HEK293 (cell line): ENCODE measurements around the gene RPE65.

Experiments
- CTCF ChIA-PET: fragments of 350-600 bp; formaldehyde crosslinking; extraction: SDS; loops from one replicate; lab custom pipeline; 2021; ENCODE audit warnings: antibody characterized with exemption; lab: Yijun Ruan, JAX
- POLR2A ChIA-PET: fragments of 300-600 bp; formaldehyde crosslinking; extraction: SDS; loops from one replicate; lab custom pipeline; 2020; ENCODE audit warnings: antibody characterized with exemption, inconsistent platforms; lab: Yijun Ruan, JAX
- H3K27ac ChIP-seq: fragments of 200-500 bp; sonication (Bioruptor generic); 2 replicates; pipeline ENCODE4 v1.5.1; 2014; ENCODE audit warnings: low read depth, low read length, control low read depth, inconsistent platforms; ENCODE audit errors: extremely low read depth
- H3K36me3 ChIP-seq, 2 experiments: fragments of 200-500 bp in 1 of 2; sonication (Bioruptor generic) in 1 of 2; 1 replicate in 1 of 2; 2 replicates in 1 of 2; pipeline ENCODE4 v1.5.1; 2014 to 2017; ENCODE audit warnings: inconsistent platforms in 2 of 2, low read length in 2 of 2; ENCODE audit not compliant: control insufficient read depth in 2 of 2, insufficient read depth in 1 of 2
- H3K4me1 ChIP-seq: fragments of 200-500 bp; sonication (Bioruptor generic); 2 replicates; pipeline ENCODE4 v1.5.1; 2014; ENCODE audit warnings: mild to moderate bottlenecking, low read length, inconsistent platforms; ENCODE audit not compliant: control insufficient read depth, insufficient read depth
- H3K4me3 ChIP-seq: 2 replicates; pipeline ENCODE4 v1.5.1; 2011; ENCODE audit warnings: low read depth, mild to moderate bottlenecking, control low read depth, low read length, moderate library complexity
- H3K9me3 ChIP-seq: fragments of 200-500 bp; sonication (Bioruptor generic); 2 replicates; pipeline ENCODE4 v1.5.1; 2014; ENCODE audit warnings: low read depth, low read length, inconsistent platforms; ENCODE audit not compliant: control insufficient read depth, insufficient read depth
- HOXA7 ChIP-seq: sonication (generic); formaldehyde crosslinking; IDR thresholded peaks from 2 replicates; pipeline ENCODE4 v1.8.1; 2022; ENCODE audit warnings: missing genetic modification reagents, borderline replicate concordance
- IKZF3 ChIP-seq: fragments of 450-650 bp; IDR thresholded peaks from 2 replicates; pipeline ENCODE4 v1.5.0; 2018; ENCODE audit warnings: missing biosample characterization, mild to moderate bottlenecking, missing genetic modification characterization, moderate library complexity
- INSM2 ChIP-seq: fragments of 450-650 bp; formaldehyde crosslinking; IDR thresholded peaks from 2 replicates; pipeline ENCODE4 v1.5.1; 2016; ENCODE audit warnings: missing biosample characterization, missing genetic modification characterization
- PBX3 ChIP-seq: sonication (generic); formaldehyde crosslinking; IDR thresholded peaks from 2 replicates; pipeline ENCODE4 v1.8.1; 2022; ENCODE audit warnings: mild to moderate bottlenecking, moderate library complexity, missing genetic modification reagents
- SP2 ChIP-seq: fragments of 450-650 bp; formaldehyde crosslinking; IDR thresholded peaks from 2 replicates; pipeline ENCODE4 v1.5.1; 2016; ENCODE audit warnings: missing biosample characterization, missing genetic modification characterization
- ZFP69B ChIP-seq: fragments of 450-650 bp; formaldehyde crosslinking; IDR thresholded peaks from 2 replicates; pipeline ENCODE4 v1.5.1; 2016; ENCODE audit warnings: missing biosample characterization, missing genetic modification characterization
- ZNF114 ChIP-seq: fragments of 450-650 bp; formaldehyde crosslinking; IDR thresholded peaks from 2 replicates; pipeline ENCODE4 v1.5.0; 2017; ENCODE audit warnings: missing biosample characterization, missing genetic modification characterization
- ZNF146 ChIP-seq: fragments of 450-650 bp; formaldehyde crosslinking; IDR thresholded peaks from 2 replicates; pipeline ENCODE4 v1.5.1; 2016; ENCODE audit warnings: missing biosample characterization, missing genetic modification characterization
- ZNF202 ChIP-seq: fragments of 450-650 bp; formaldehyde crosslinking; IDR thresholded peaks from 2 replicates; pipeline ENCODE4 v1.5.1; 2016; ENCODE audit warnings: missing biosample characterization, missing genetic modification characterization, borderline replicate concordance
- ZNF23 ChIP-seq: fragments of 450-650 bp; formaldehyde crosslinking; IDR thresholded peaks from 2 replicates; pipeline ENCODE4 v1.5.1; 2016; ENCODE audit warnings: missing biosample characterization, missing genetic modification characterization, borderline replicate concordance
- ZNF266 ChIP-seq: fragments of 450-650 bp; formaldehyde crosslinking; IDR thresholded peaks from 2 replicates; pipeline ENCODE4 v1.5.1; 2016; ENCODE audit warnings: missing biosample characterization, missing genetic modification characterization, low read depth
- ZNF280C ChIP-seq: fragments of 450-650 bp; formaldehyde crosslinking; IDR thresholded peaks from 2 replicates; pipeline ENCODE4 v1.5.1; 2016; ENCODE audit warnings: missing biosample characterization, missing genetic modification characterization
- ZNF398 ChIP-seq: fragments of 450-650 bp; formaldehyde crosslinking; IDR thresholded peaks from 2 replicates; pipeline ENCODE4 v1.5.1; 2017; ENCODE audit warnings: missing biosample characterization, missing genetic modification characterization
- ZNF416 ChIP-seq: fragments of 450-650 bp; formaldehyde crosslinking; IDR thresholded peaks from 2 replicates; pipeline ENCODE4 v1.5.1; 2016; ENCODE audit warnings: missing biosample characterization, missing genetic modification characterization
- ZNF558 ChIP-seq: fragments of 450-650 bp; formaldehyde crosslinking; IDR thresholded peaks from 2 replicates; pipeline ENCODE4 v1.5.1; 2016; ENCODE audit warnings: missing biosample characterization, missing genetic modification characterization
- ZNF610 ChIP-seq: fragments of 450-650 bp; formaldehyde crosslinking; IDR thresholded peaks from 2 replicates; pipeline ENCODE4 v1.5.1; 2016; ENCODE audit warnings: missing biosample characterization, missing genetic modification characterization, borderline replicate concordance
- ZNF623 ChIP-seq: fragments of 450-650 bp; formaldehyde crosslinking; IDR thresholded peaks from 2 replicates; pipeline ENCODE4 v1.5.1; 2016; ENCODE audit warnings: missing biosample characterization, missing genetic modification characterization
- ZNF830 ChIP-seq: fragments of 450-650 bp; IDR thresholded peaks from 2 replicates; pipeline ENCODE4 v1.5.0; 2018; ENCODE audit warnings: missing biosample characterization, missing genetic modification characterization, low read depth, mild to moderate bottlenecking, moderate library complexity

The RPE65 gene

GRCh38 chr1:68384321-68384813 lies 65.4 kb downstream of the RPE65 start (continued):
- no peak for TF ChIP-seq ZNF23

GRCh38 chr1:68383092-68383491 lies 66.7 kb downstream of the RPE65 start:
- Histone ChIP-seq H3K9me3 (no peaks in the 10 kb centered on the region), H3K4me1 (no peaks in the 10 kb centered on the region; the same call in 1 of the 2 replicates), H3K36me3 (no peaks in the 10 kb centered on the region), H3K27ac (no peak overlapping the region), H3K4me3 (no peak overlapping the region)
- POLR2A ChIA-PET: no interaction called here
- CTCF ChIA-PET: interaction anchor here (0.7 to 1.8 kb wide), 8 partner anchors 9 to 275 kb away, joined by 3 to 8 read pairs (median 4); no protein-coding TSS in a partner anchor
- TF ChIP-seq ZFP69B (tag by site-specific recombination) (no peak), SP2 (tag by site-specific recombination) (no peak), ZNF114 (tag by site-specific recombination) (no peak), PBX3 (CRISPR knock-in tag) (no peak), ZNF830 (no peak), ZNF610 (tag by site-specific recombination) (no peak), IKZF3 (no peak), INSM2 (tag by site-specific recombination) (no peak), ZNF416 (tag by site-specific recombination) (no peak), ZNF146 (tag by site-specific recombination) (no peak), ZNF623 (tag by site-specific recombination) (no peak), ZNF202 (tag by site-specific recombination) (no peak)

GRCh38 chr1:68379085-68379478 lies 70.7 kb downstream of the RPE65 start:
- 0 out of 2 replicates have a peak, but pooled peaks have one; percentile 10 for TF ChIP-seq ZNF558 (tag by site-specific recombination)
- no peak for TF ChIP-seq HOXA7 (CRISPR knock-in tag)
- peak; percentile 69 for TF ChIP-seq ZNF398 (tag by site-specific recombination)
- TF ChIP-seq ZNF280C: no peak
- TF ChIP-seq ZNF266 (tag by site-specific recombination): no peak
- Histone ChIP-seq H3K27ac (no peak overlapping the region), H3K36me3 (no peaks in the 10 kb centered on the region), H3K4me3 (no peak overlapping the region), H3K4me1 (no peaks in the 10 kb centered on the region), H3K9me3 (no peaks in the 10 kb centered on the region)
- ChIA-PET CTCF (interaction anchor here (0.6 to 1.3 kb wide), 5 partner anchors 34 to 614 kb away, joined by 3 to 6 read pairs (median 3); no protein-coding TSS in a partner anchor), POLR2A (no interaction called here)
